ENCODE data around the gene TMEM174.
"Not testable (repeated sequence)": the region's sequence is repeated elsewhere in the genome, so short reads cannot be mapped to it uniquely, and the experiment has no call there.

Gene TMEM174

GRCh38 chr5:73197637-73198257 is 24.8 kb downstream of the TMEM174 start:
- DNase-seq = no peak

- DNase-seq = no peak
Observed at GRCh38 chr5:73198833-73199592, 26.0 kb downstream of the TMEM174 start.

- no peak for DNase-seq
Observed at GRCh38 chr5:73199671-73200070, 26.7 kb downstream of the TMEM174 start.

- DNase-seq = no peak
Observed at GRCh38 chr5:73201547-73202513, 28.8 kb downstream of the TMEM174 start.

- peak; percentile 97 for DNase-seq
Observed at GRCh38 chr5:73204332-73204731, 31.3 kb downstream of the TMEM174 start.

GRCh38 chr5:73204733-73205132 is 31.7 kb downstream of the TMEM174 start:
- no peak for DNase-seq

- DNase-seq = peak; percentile 92
Observed at GRCh38 chr5:73205305-73205704, 32.3 kb downstream of the TMEM174 start.

GRCh38 chr5:73207239-73207638 is 34.2 kb downstream of the TMEM174 start:
- DNase-seq = not testable (repeated sequence)

- DNase-seq = not testable (repeated sequence)
Observed at GRCh38 chr5:73209075-73209474, 36.1 kb downstream of the TMEM174 start.

GRCh38 chr5:73212693-73213092 is 39.7 kb downstream of the TMEM174 start:
- DNase-seq = not testable (repeated sequence)

- peak; percentile 62 for DNase-seq
Observed at GRCh38 chr5:73213566-73213998, 40.6 kb downstream of the TMEM174 start.

GRCh38 chr5:73214306-73214705 is 41.3 kb downstream of the TMEM174 start:
- DNase-seq = no peak

GRCh38 chr5:73214996-73215395 is 42.0 kb downstream of the TMEM174 start:
- DNase-seq = peak; percentile 85

GRCh38 chr5:73215531-73215890 is 42.5 kb downstream of the TMEM174 start:
- DNase-seq = peak; percentile 53

- peak; percentile 88 for DNase-seq
Observed at GRCh38 chr5:73215891-73216610, 43.1 kb downstream of the TMEM174 start.

GRCh38 chr5:73218552-73219171 is 45.7 kb downstream of the TMEM174 start:
- DNase-seq = no peak

- not testable (repeated sequence) for DNase-seq
Observed at GRCh38 chr5:73219336-73219735, 46.3 kb downstream of the TMEM174 start.

GRCh38 chr5:73221161-73221560 is 48.2 kb downstream of the TMEM174 start:
- no peak for DNase-seq

- no peak for DNase-seq
Observed at GRCh38 chr5:73221726-73222125, 48.7 kb downstream of the TMEM174 start.

- DNase-seq = no peak
Observed at GRCh38 chr5:73222173-73222572, 49.2 kb downstream of the TMEM174 start.

Data from NCI-H1092 treated with DMSO at 0.1 percent for 48 hours (cell line).